Head of caudate nucleus (tissue), 42 donors: ENCODE results near the gene TMEM270.
"Not testable (repeated sequence)": the region's sequence is repeated elsewhere in the genome, so short reads cannot be mapped to it uniquely, and the experiment has no call there.

ENCODE experiments used
- DNase-seq, 42 donors: peaks; one replicate each; pipeline versions ENCODE4 v3.0.0 to v3.0.0-alpha.2; 2020 to 2021; ENCODE audit warnings: mixed read lengths in 7 of 42
- intact Hi-C: fragments of 100-400 bp; cut with DNase I; formaldehyde crosslinking; loops from one replicate; pipeline ENCODE4 v1.15.0; 2022

Gene TMEM270

DNA sequence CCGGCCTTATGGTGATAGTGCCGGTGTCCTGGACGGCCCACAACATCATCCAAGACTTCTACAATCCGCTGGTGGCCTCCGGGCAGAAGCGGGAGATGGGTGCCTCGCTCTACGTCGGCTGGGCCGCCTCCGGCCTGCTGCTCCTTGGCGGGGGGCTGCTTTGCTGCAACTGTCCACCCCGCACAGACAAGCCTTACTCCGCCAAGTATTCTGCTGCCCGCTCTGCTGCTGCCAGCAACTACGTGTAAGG lies 29.4 kb upstream of the TMEM270 start:
- no peak for DNase-seq
- intact Hi-C loops, result no loop called here

DNA sequence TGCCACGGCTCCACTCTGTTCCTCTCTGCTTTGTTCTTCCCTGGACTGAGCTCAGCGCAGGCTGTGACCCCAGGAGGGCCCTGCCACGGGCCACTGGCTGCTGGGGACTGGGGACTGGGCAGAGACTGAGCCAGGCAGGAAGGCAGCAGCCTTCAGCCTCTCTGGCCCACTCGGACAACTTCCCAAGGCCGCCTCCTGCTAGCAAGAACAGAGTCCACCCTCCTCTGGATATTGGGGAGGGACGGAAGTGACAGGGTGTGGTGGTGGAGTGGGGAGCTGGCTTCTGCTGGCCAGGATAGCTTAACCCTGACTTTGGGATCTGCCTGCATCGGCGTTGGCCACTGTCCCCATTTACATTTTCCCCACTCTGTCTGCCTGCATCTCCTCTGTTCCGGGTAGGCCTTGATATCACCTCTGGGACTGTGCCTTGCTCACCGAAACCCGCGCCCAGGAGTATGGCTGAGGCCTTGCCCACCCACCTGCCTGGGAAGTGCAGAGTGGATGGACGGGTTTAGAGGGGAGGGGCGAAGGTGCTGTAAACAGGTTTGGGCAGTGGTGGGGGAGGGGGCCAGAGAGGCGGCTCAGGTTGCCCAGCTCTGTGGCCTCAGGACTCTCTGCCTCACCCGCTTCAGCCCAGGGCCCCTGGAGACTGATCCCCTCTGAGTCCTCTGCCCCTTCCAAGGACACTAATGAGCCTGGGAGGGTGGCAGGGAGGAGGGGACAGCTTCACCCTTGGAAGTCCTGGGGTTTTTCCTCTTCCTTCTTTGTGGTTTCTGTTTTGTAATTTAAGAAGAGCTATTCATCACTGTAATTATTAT lies 28.9 kb upstream of the TMEM270 start:
- DNase-seq, result no peak

DNA sequence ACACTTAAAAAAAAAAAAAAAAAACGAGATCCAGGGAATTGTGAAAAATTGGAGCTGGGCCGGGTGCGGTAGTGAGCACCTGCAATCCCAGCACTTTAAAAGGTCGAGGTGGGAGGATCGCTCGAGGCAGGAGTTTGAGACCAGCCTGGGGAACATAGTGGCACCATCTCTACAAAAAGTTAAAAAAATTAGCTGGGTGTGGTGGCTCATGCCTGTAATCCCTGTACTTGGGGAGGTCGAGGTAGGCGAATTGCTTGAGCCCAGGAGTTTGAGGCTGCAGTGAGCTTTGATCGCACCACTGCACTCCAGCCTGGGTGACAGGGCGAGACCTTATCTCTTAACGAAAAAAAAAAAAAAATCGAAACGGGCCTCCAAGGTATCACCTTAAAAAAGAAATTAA lies 28.2 kb upstream of the TMEM270 start:
- intact Hi-C loops, result no loop called here
- DNase-seq, result no peak

More for the DNA sequence above, 28.9 kb upstream of the TMEM270 start:
- intact Hi-C loops, result no loop called here

DNA sequence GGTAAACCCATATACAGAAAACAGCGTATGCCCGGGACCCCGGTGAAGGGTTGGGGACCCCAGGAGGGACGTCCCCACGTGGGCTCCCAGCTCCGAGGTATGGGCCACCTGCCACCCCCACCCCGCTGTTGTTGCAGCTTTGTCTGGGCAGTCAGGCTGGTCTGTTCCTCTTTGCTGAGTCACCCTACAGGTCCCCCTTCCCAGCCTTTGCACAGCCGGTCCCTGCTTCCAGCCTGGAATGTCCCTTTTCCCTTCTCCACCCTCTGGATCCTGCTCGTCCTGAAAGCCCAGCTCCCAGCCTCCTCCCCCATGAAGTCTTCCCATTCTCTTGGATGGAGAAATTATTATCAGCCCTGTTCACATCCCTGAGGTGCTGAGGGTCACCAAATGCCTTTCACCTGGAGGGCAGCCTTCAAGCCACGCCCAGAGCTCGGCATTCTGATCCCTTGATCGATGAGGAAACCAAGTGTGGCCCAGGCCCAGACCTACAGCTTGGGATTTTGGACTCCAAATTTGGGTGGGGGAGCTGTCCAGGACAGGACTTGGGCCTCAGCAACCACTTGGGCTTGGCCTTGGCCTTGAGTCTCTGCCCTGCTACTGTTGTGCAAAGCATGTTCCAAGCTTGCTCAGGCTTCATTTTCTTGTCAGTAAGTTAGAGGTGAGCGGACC lies 27.6 kb upstream of the TMEM270 start:
- DNase-seq, result no peak
- intact Hi-C loops, result no loop called here

DNA sequence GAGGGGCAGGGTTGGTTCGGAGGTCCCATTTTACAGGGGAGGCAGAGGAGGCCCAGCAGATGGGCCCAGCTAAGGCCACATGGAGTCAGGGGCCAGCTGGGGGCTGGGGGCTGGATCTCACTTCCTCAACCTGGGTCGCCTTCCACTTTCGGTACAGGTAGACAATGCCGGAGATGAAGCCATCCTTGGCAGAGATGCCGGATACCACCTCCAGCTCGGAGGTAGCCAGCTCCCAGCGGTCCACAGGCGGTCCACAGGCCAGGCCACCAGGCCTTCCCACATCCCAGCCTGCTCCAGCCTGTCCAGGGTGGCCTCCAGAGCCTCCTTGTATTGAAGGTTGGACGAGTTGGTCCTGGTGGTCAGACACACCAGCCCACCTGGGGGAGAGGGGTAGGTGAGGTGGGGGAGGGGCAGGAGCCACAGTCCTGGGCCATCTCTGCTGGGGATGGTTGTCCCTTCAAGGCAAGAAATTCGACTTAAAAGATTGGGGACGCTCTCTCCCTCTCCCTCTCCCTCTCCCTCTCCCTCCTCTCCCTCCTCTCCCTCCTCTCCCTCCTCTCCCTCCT lies 26.2 kb upstream of the TMEM270 start:
- no peak for DNase-seq
- intact Hi-C loops, result no loop called here

DNA sequence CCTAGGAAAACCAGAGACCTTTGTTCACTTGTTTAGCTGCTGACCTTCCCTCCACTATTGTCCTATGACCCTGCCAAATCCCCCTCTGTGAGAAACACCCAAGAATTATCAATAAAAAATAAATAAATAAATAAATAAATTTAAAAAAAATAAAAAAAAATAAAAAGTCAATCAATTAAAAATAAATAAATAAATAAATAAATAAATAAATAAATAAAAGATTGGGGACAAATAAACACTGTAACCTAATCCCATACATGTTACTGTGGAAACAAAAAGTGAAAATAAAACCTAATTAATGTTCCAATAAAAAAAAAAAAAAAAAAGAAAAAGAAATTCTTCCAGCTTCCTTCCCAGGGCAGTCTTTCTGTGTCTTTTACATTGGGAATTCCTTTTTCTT lies 23.8 kb upstream of the TMEM270 start:
- DNase-seq, intact Hi-C loops: not testable (repeated sequence)

DNA sequence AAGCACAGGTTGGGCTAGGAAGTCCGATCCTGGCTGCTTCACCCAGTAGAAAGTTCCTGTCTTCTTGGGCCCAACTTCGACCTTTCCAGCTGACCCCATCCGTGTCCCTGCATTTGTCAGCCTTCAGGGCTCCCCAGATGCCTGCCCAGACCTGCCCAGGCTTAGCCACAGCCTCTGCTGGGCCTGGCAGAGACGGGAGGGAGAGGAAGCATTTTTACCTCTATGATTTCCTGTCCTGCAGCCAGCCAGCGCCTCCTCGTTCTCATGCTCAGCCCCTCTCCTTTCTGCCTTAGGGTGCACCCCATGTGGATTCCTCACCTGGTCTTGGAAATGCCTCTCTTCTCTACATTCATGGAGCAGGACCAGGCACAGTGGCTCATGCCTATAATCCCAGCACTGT lies 22.3 kb upstream of the TMEM270 start:
- intact Hi-C loops, result no loop called here
- DNase-seq, result no peak

DNA sequence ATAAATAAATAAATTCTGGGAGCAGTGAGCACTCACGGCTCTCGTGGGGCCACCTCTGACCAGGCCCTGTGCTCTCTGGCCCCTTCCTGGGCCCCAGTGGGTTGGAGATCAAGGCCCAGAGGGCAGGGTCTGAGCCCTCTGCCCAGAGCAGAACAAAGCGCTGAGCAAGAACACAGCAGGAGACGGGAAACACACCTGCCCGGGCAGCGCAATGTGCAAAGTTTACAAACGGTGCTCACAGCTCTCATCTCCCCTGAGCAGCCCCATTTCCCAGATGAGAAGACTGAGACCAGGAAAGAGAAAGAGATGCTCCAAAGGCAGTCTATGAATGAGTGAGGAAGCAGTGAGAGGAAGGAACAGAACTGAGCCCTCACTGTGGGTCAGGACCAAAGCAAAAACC lies 21.7 kb upstream of the TMEM270 start:
- intact Hi-C loops, result no loop called here
- no peak for DNase-seq

DNA sequence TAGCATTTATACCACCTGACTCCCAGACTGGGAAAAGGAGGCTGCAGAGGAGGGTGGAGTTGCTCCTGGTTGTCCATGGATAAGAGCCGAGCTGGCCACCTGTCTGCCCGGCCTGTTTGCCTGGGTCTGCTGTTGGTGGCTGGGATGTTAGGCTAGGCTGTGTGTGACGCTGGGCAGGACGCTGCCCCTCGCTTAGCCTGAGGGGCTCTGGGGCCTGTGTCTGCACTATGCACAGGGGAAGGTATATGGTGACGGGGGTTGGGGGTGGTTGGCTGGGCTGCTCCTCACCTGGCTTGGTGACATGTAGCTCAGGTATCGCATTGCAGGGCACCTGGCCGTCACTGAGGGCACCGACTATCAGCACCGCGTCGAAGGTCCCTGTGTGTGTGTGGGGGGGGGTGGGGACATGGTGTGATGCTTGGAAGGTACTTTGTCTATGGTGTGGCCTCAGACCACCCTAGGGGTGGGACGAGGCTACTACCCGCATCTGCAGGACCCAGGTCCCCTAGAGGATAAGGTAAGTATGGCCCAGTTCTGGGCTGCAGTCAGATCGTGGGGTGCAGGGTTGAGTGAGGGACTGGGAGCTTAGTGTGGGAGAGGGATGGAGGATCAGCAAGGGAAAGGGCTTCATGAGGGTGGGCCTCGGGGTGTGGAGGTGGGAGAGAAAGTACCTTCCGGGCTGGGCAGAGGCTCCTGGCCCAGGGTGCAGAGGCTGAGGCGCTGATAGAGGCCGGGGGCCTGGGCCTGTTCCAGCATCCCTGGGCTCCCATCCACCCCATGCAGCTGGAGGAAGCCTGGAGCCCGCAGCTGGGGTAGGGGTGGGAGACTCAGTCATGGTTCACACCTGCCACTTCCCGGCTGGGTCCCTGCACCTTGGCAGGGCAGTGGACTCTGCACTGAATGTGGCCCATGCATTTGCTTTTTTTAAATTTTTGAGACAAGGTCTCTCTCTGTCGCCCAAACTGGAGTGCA lies 20.9 kb upstream of the TMEM270 start:
- intact Hi-C loops, result loop anchor here (5.0 kb wide), 1 partner anchor 103 kb away; the partner anchor contains the start of gene ABHD11
- DNase-seq, result no peak

DNA sequence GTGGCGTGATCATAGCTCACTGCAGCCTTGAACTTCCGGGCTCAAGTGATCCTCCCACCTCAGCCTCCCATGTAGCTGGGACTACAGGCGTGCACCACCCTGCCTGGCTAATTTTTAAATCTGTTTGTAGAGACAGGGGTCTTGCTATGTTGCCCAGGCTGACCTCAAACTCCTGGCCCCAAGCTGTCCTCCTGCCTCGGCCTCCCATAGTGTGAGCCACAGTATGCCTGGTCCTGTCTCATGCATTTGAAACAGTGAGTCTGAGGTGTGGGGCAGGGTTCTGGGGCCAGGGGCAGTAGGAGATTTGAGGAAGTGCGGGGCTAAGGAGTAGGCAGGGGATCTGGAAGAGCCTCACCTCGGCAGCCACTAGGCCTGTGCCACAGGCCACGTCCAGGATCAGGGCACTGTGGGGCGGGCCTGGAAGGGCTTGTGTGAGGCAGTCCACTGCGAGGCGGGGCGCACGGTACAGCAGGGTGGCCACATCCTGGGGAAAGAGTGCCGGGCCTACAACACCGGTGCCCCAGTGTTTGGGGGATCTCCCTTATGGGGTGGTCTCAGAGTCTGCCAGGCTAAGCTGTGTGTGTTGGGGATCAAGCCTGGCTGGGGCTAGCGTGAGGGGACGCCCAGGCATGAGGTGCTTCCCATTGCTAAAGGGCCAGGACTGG lies 20.1 kb upstream of the TMEM270 start:
- no peak for DNase-seq
- intact Hi-C loops, result loop anchor here (5.0 kb wide), 1 partner anchor 104 kb away; the partner anchor contains the start of gene ABHD11

DNA sequence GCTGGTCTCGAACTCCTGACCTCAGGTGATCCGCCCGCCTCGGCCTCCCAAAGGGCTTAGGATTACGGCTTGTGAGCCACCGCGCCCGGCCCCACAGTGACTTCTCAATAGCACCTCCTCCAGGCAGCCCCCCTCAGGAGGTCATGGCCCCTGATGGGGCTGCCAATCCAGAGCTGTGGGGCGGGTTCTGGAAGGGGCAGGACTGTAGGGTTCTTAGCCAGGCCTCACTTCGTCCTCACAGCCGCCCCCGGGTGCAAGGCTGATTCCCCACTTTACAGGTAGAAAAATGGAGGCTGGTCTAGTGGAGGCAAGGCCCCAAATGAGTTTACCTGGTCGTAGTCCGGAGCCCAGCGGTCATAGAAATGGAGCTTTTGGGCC lies 19.3 kb upstream of the TMEM270 start:
- intact Hi-C loops, result loop anchor here (5.0 kb wide), 1 partner anchor 104 kb away; the partner anchor contains the start of gene ABHD11

DNA sequence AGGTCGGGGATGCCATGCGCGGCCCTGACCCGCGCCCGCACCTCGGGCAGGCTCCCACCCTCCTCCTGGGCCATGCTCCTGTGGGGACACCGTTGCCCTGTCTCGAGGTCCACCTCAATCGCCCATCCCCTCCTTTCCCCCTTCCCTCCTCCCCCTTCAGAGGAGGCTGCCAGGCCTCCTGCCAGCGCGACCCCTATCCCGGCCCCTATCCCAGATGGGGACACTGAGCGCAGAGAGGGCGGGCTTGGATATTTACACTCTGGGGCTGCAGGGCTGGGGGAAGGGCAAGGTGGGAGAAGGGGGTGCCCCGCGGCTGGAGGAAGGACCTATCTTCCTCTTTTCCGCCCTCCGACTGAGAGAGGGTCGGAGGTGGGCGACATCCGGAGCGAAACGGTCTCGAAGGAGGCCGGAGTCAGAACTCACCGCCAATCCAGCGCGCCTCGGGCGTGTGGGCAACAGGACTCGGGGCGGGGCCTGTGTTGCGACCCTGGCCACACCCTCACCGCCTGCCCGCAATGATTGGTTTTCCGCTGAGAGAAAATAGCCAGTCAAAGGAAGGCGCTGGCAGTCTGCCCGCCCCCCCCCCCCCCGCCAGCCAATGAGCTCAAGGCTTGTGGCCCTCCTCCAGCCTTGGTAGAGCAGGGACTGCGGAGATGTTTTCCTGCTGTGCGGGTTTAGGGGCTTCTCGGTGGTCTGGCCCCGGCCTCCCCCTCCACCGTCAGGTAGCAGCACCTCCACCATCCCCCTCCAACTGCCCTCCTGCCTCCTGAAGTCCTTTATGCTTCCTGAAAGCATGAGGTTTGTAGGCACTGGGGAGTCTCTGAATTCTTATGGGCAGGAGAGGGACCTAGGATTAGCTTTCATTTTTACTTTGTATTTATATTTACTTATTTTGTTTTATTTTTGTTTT lies 18.6 kb upstream of the TMEM270 start, which contains the start of gene METTL27:
TSS of gene METTL27 (minus strand) at position 450 of the 910 bp plus-strand sequence. CDS start at position 74, 376 bp downstream.
- DNase-seq, result peak; percentile 84 to 98 (median 94)
- intact Hi-C loops, result loop anchor here (5.0 kb wide), 1 partner anchor 105 kb away; the partner anchor contains the start of gene ABHD11

More for the DNA sequence above, 19.3 kb upstream of the TMEM270 start:
- no peak for DNase-seq

DNA sequence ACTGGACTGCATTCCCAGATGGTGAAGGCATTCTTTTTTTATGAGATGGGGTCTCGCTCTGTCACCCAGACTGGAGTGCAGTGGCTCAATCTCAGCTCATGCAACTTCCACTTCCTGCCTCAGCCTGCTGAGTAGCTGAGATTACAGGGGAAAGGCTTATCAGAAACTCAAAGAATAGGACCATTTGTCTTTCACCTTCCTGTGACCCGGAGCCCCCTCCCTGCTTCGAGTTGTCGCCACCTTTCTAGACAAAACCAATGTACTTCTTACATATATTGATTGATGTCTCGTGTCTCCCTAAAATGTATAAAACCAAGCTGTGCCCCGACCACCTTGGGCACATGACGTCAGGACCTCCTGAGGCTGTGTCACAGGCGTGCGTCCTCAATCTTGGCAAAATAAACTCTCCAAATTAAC lies 16.8 kb upstream of the TMEM270 start:
- intact Hi-C loops, result loop anchor here (5.0 kb wide), 1 partner anchor 107 kb away; the partner anchor contains the start of gene ABHD11
- no peak for DNase-seq

DNA sequence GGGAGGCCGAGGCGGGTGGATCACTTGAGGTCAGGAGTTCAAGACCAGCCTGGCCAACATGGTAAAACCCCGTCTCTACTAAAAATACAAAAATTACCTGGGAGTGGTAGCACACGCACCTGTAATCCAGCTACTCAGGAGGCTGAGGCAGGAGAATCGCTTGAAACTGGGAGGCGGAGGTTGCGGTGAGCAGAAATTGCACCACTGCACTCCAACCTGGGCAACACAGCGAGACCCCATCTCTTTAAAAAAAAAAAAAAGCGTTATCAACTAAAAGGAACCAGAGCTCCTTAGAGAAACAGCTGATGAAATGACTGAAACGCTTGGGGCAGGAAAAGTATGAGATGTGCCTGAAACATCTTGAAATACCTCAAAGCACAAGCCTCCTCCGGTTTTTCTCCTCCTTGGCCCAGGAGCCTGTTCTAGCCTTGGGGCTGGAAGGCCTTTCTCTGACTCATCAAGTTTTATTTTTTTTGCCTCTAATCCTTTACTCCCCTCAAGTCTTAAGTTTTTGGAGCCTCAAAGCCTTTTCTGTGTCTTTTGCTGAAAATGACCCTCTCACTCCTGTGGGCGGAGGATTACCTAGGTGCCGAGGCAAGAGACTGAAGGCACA lies 16.0 kb upstream of the TMEM270 start:
- DNase-seq, result no peak
- intact Hi-C loops, result loop anchor here (5.0 kb wide), 1 partner anchor 108 kb away; the partner anchor contains the start of gene ABHD11

DNA sequence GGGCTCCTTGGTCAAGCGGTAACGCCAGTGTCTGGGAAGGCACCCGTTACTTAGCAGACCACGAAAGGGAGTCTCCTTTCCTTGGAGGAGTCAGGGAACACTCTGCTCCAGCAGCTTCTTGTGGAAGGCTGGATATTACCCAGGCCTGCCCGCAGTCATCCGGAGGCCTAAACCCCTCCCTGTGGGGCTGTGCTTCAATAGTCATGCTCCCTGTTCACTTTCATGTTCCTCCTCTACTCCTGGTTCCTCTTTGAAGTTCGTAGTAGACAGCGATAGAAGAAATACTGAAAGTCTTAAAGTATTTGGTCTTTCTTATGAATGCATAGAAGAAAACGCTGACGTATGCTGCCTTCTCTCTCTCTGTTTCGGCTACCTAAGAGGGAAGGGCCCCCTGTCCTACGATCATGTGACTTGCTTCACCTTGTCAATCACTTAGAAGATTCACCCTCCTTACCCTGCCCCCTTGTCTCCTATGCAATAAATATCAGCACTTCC lies 15.2 kb upstream of the TMEM270 start:
- DNase-seq, result peak in 3 of 42 donors; percentile 16 to 30 (median 30)
- intact Hi-C loops, result not testable (repeated sequence)

DNA sequence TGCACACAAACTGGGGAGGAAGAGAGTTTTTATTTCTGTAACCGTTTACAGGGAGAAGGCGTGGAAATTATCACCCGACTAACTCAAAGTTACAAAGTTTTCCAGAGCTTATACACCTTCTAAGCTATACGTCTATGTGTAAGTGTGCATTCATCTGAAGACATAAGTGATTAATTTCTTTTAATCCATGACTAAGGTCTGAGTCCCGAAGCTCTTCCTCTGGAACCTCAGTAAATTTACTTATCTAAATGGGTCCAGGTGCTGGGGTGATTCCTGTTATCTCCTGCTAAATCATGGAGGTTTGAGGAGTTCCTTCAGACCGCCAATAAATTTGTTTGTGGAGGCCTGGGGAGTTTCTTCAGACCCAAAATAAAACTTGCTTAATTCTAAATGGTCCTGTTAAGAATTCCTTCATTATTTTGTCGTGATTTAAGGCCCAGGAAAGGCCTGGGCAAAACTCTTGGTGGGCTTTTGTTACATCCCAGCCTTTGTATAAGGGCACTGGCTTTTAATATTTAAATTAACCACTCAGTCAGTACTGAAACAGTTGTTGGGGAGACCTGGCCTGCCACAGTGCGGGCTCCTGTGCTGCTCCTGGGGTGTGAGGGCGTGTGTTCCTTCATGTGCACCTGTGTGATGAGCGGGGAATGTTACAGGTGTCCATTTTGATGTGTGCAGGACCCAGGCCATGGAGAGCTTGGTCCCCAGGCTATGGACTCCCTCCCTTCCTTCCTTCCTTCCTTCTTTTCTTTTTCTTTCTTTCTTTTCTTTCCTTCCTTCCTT lies 12.8 kb upstream of the TMEM270 start:
- intact Hi-C loops, result no loop called here
- no peak for DNase-seq
